HG03469 (cell line): ENCODE data around the gene CCDC88A.
A peak's percentile ranks its signal among the peaks of the same experiment; 100 is the strongest.
"Not testable (repeated sequence)": the region's sequence is repeated elsewhere in the genome, so short reads cannot be mapped to it uniquely, and the experiment has no call there.

Experiments
- ATAC-seq: cut with Tn5 transposase; IDR thresholded peaks from one replicate; pipeline ENCODE4 v1.9.1; 2021; ENCODE audit warnings: mild to moderate bottlenecking, moderate library complexity, moderate number of reproducible peaks; ENCODE audit not compliant: unreplicated experiment

The CCDC88A gene

GRCh38 chr2:55419679-55420438, at the start of gene CCDC88A:
TSS of gene CCDC88A (minus strand) at chr2:55419856. CDS start at chr2:55419079, 777 bp downstream.
- peak; percentile 62 for ATAC-seq

- no peak for ATAC-seq
Observed at GRCh38 chr2:55461679-55462078, 42.0 kb upstream of the CCDC88A start.

- ATAC-seq, result no peak
Observed at GRCh38 chr2:55460562-55460961, 40.9 kb upstream of the CCDC88A start.

GRCh38 chr2:55459714-55460274, 40.1 kb upstream of the CCDC88A start:
- no peak for ATAC-seq

GRCh38 chr2:55459279-55459678, 39.6 kb upstream of the CCDC88A start:
- no peak for ATAC-seq

GRCh38 chr2:55454121-55454520, 34.5 kb upstream of the CCDC88A start:
- ATAC-seq, result no peak

GRCh38 chr2:55452879-55453278, 33.2 kb upstream of the CCDC88A start:
- ATAC-seq, result no peak

- no peak for ATAC-seq
Observed at GRCh38 chr2:55451699-55452098, 32.0 kb upstream of the CCDC88A start.

GRCh38 chr2:55450014-55450413, 30.4 kb upstream of the CCDC88A start:
- ATAC-seq, result not testable (repeated sequence)

- not testable (repeated sequence) for ATAC-seq
Observed at GRCh38 chr2:55442045-55442760, 22.5 kb upstream of the CCDC88A start.

GRCh38 chr2:55441280-55441892, 21.7 kb upstream of the CCDC88A start:
- ATAC-seq, result no peak

GRCh38 chr2:55439101-55439397, 19.4 kb upstream of the CCDC88A start:
- no peak for ATAC-seq

- ATAC-seq, result no peak
Observed at GRCh38 chr2:55438391-55439100, 18.9 kb upstream of the CCDC88A start.

- no peak for ATAC-seq
Observed at GRCh38 chr2:55437515-55438390, 18.1 kb upstream of the CCDC88A start.

- peak; percentile 49 for ATAC-seq
Observed at GRCh38 chr2:55431982-55432627, 12.4 kb upstream of the CCDC88A start.

- ATAC-seq, result no peak
Observed at GRCh38 chr2:55430211-55430975, 10.7 kb upstream of the CCDC88A start.

- no peak for ATAC-seq
Observed at GRCh38 chr2:55428258-55428657, 8.6 kb upstream of the CCDC88A start.

- no peak for ATAC-seq
Observed at GRCh38 chr2:55425431-55425831, 5.8 kb upstream of the CCDC88A start.
